A549 (cell line): Measurements from ENCODE around the gene PPP2R3B.

Experiments used
- CEBPB ChIP-seq, 2 experiments: fragments of >200 bp in 1 of 2; sonication (Bioruptor Twin) in 1 of 2; formaldehyde crosslinking in 1 of 2; IDR thresholded peaks; 2 replicates each; pipeline ENCODE4 v1.6.1; 2012 to 2016
- EHF ChIP-seq: fragments of 250-450 bp; sonication (Bioruptor Pico); IDR thresholded peaks from 2 replicates; pipeline ENCODE4 v1.5.0; 2020; ENCODE audit warnings: mild to moderate bottlenecking
- EHMT2 ChIP-seq: fragments of 200-600 bp; sonication (generic); IDR thresholded peaks from 2 replicates; pipeline ENCODE4 v1.6.1; 2016; ENCODE audit warnings: antibody characterized with exemption, low read depth, mild to moderate bottlenecking, moderate library complexity
- JUNB ChIP-seq: fragments of >200 bp; sonication (Bioruptor Twin); formaldehyde crosslinking; IDR thresholded peaks from 2 replicates; pipeline ENCODE4 v1.6.1; 2016
- POLR2AphosphoS2 ChIP-seq: conservative IDR thresholded peaks from 2 replicates; pipeline ENCODE4 v1.6.1; 2012; ENCODE audit warnings: low read length, improper control_type of control experiment, inconsistent platforms
- RCOR1 ChIP-seq: fragments of 150-350 bp; IDR thresholded peaks from 2 replicates; pipeline ENCODE4 v1.6.1; 2014; ENCODE audit warnings: antibody characterized with exemption, low read length, low read depth
- TF ChIP-seq, protein P1 (sequence below): fragments of 450-650 bp; IDR thresholded peaks from 2 replicates; pipeline ENCODE4 v1.6.1; 2014; ENCODE audit warnings: antibody characterized with exemption

DNA sequence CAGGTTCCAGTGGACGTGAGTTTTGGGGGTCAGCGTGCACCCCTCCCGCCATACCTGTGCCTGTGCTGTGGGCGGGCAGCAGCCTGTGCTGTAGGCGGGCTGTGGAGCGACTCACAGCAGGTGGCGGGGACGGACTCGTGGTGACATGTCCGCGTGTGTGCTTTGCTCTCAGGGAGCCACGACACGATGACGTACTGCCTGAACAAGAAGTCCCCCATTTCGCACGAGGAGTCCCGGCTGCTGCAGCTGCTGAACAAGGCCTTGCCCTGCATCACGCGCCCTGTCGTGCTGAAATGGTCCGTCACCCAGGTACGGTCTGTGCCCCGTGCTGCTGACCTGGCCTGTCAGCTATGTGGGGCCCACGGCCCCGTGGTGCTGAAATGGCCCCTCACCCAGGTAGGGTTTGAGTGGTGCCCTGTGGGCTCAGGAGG, 98.1 kb downstream of the PPP2R3B start:
- TF ChIP-seq, protein P1, sequence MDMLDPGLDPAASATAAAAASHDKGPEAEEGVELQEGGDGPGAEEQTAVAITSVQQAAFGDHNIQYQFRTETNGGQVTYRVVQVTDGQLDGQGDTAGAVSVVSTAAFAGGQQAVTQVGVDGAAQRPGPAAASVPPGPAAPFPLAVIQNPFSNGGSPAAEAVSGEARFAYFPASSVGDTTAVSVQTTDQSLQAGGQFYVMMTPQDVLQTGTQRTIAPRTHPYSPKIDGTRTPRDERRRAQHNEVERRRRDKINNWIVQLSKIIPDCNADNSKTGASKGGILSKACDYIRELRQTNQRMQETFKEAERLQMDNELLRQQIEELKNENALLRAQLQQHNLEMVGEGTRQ: no peak
- TF ChIP-seq EHMT2 (no peak), JUNB (no peak), RCOR1 (no peak), EHF (no peak), CEBPB (IDR thresholded peaks at IDR 0.05) (no peak), POLR2AphosphoS2 (no peak)
